GM23338 (cell line): ENCODE data around the gene TBCC. TPM values are rescaled to one million over a fixed set of nuclear protein-coding genes. Genes with fewer than 3 reads are reported as not detected.

Source experiments
- ATAC-seq: fragments of 200-7000 bp; cut with Tn5 transposase; 3 replicates; pipeline ENCODE4 v1.9.1; 2020
- DNase-seq: peaks from one replicate; pipeline ENCODE4 v3.0.0-alpha.2; 2015; ENCODE audit warnings: low spot score
- H2AFZ ChIP-seq: fragments of 200-600 bp; sonication (generic); 2 replicates; pipeline ENCODE4 v1.8.0; 2016; ENCODE audit warnings: antibody characterized with exemption, mild to moderate bottlenecking, moderate library complexity
- H3F3A ChIP-seq: fragments of 200-600 bp; sonication (generic); replicated peaks from 2 replicates; pipeline ENCODE4 v1.8.0; 2017; ENCODE audit warnings: antibody characterized with exemption, mixed run types, low read depth
- H3K27ac ChIP-seq: fragments of 200-600 bp; sonication (generic); 2 replicates; pipeline ENCODE4 v1.6.1; 2016; ENCODE audit warnings: low read depth
- H3K27me3 ChIP-seq: fragments of 200-600 bp; sonication (generic); 2 replicates; pipeline ENCODE4 v1.8.0; 2016; ENCODE audit warnings: mild to moderate bottlenecking, mixed run types, moderate library complexity; ENCODE audit not compliant: insufficient read depth
- H3K36me3 ChIP-seq: fragments of 200-600 bp; sonication (generic); 2 replicates; pipeline ENCODE4 v1.8.0; 2016; ENCODE audit warnings: mild to moderate bottlenecking; ENCODE audit not compliant: insufficient read depth
- H3K4me1 ChIP-seq: fragments of 200-600 bp; sonication (generic); 2 replicates; pipeline ENCODE4 v1.8.0; 2016; ENCODE audit warnings: mild to moderate bottlenecking, moderate library complexity; ENCODE audit not compliant: insufficient read depth
- H3K4me2 ChIP-seq: fragments of 200-600 bp; sonication (generic); 2 replicates; pipeline ENCODE4 v1.7.1; 2017; ENCODE audit warnings: mixed run types
- H3K4me3 ChIP-seq: fragments of 200-600 bp; sonication (generic); 2 replicates; pipeline ENCODE4 v1.6.1; 2016; ENCODE audit warnings: mixed run types
- H3K79me2 ChIP-seq: fragments of 200-600 bp; sonication (generic); replicated peaks from 2 replicates; pipeline ENCODE4 v1.8.0; 2017; ENCODE audit warnings: mild to moderate bottlenecking; ENCODE audit not compliant: insufficient read depth
- H3K9me2 ChIP-seq: fragments of 200-600 bp; sonication (generic); 2 replicates; pipeline ENCODE4 v1.8.0; 2017; ENCODE audit not compliant: insufficient read depth
- H4K20me1 ChIP-seq: fragments of 200-600 bp; sonication (generic); replicated peaks from 2 replicates; pipeline ENCODE4 v1.8.0; 2017; ENCODE audit warnings: mild to moderate bottlenecking; ENCODE audit not compliant: insufficient read depth
- H3K27ac Mint-ChIP-seq: 2 replicates; pipeline ENCODE4 v1.8.0; 2020; ENCODE audit warnings: inconsistent platforms, mild to moderate bottlenecking, moderate library complexity, mixed read lengths
- H3K27me3 Mint-ChIP-seq: 3 replicates; pipeline ENCODE4 v1.8.0; 2022; ENCODE audit warnings: low read depth, mild to moderate bottlenecking, moderate library complexity, mixed read lengths, inconsistent platforms; ENCODE audit not compliant: insufficient read depth, poor library complexity
- H3K36me3 Mint-ChIP-seq: 3 replicates; pipeline ENCODE4 v1.8.0; 2021; ENCODE audit warnings: low read depth, mild to moderate bottlenecking, inconsistent platforms, moderate library complexity, mixed read lengths
- H3K4me1 Mint-ChIP-seq: 3 replicates; pipeline ENCODE4 v1.8.0; 2020; ENCODE audit warnings: mild to moderate bottlenecking, inconsistent platforms, mixed read lengths
- H3K4me3 Mint-ChIP-seq: 3 replicates; pipeline ENCODE4 v1.8.0; 2021; ENCODE audit warnings: moderate library complexity, mild to moderate bottlenecking, inconsistent platforms, mixed read lengths
- H3K9me3 Mint-ChIP-seq: 3 replicates; pipeline ENCODE4 v1.8.0; 2020; ENCODE audit warnings: moderate library complexity, mild to moderate bottlenecking, inconsistent platforms, mixed read lengths
- CREB1 ChIP-seq: fragments of 250-450 bp; sonication (Bioruptor Pico); IDR thresholded peaks from 2 replicates; pipeline ENCODE4 v1.5.0; 2020; ENCODE audit warnings: low read depth, mild to moderate bottlenecking, moderate library complexity
- ETS1 ChIP-seq: IDR thresholded peaks from 2 replicates; pipeline ENCODE4 v1.6.1; 2016; ENCODE audit warnings: antibody characterized with exemption
- EZH2 ChIP-seq: fragments of 200-600 bp; sonication (generic); IDR thresholded peaks from one replicate; pipeline ENCODE4 v1.8.0; 2017; ENCODE audit warnings: antibody characterized with exemption, mild to moderate bottlenecking, low read depth; ENCODE audit not compliant: unreplicated experiment
- EZH2phosphoT487 ChIP-seq: fragments of 200-600 bp; sonication (generic); IDR thresholded peaks from one replicate; pipeline ENCODE4 v1.8.1; 2018; ENCODE audit warnings: antibody characterized with exemption; ENCODE audit not compliant: unreplicated experiment
- JUNB ChIP-seq: IDR thresholded peaks from one replicate; pipeline ENCODE4 v1.6.1; 2016; ENCODE audit warnings: antibody characterized with exemption; ENCODE audit not compliant: unreplicated experiment
- NANOG ChIP-seq: IDR thresholded peaks from 2 replicates; pipeline ENCODE4 v1.6.1; 2016; ENCODE audit warnings: antibody characterized with exemption, borderline replicate concordance
- POLR2AphosphoS5 ChIP-seq: IDR thresholded peaks from 2 replicates; pipeline ENCODE4 v1.6.1; 2016; ENCODE audit warnings: antibody characterized with exemption, low read depth
- REST ChIP-seq: IDR thresholded peaks from one replicate; pipeline ENCODE4 v1.6.1; 2018; ENCODE audit warnings: antibody characterized with exemption; ENCODE audit not compliant: unreplicated experiment
- ZNF114 ChIP-seq: fragments of 250-450 bp; sonication (Bioruptor Pico); IDR thresholded peaks from 2 replicates; pipeline ENCODE4 v1.5.0; 2020; ENCODE audit warnings: mild to moderate bottlenecking, moderate library complexity
- ZNF331 ChIP-seq: fragments of 250-450 bp; sonication (Bioruptor Pico); IDR thresholded peaks from 2 replicates; pipeline ENCODE4 v1.5.0; 2020; ENCODE audit warnings: low read depth, mild to moderate bottlenecking, moderate library complexity
- ZNF462 ChIP-seq: fragments of 250-450 bp; sonication (Bioruptor Pico); IDR thresholded peaks from 2 replicates; pipeline ENCODE4 v1.5.0; 2020; ENCODE audit warnings: mild to moderate bottlenecking, moderate library complexity
- polyA plus RNA-seq: library from polyadenylated mRNA; unstranded; fragments of >200 nt; fragmentation: Nextera tagmentation; extraction: Ambion mirVana; gene quantifications from 2 replicates; pipeline ENCODE4 v1.2.1, GENCODE V29; 2016
- total RNA-seq: library from RNA; depleted of rRNA; stranded (reverse); fragments of >200 nt; shearing (Covaris generic); gene quantifications from 2 replicates; pipeline ENCODE4 v1.2.3, GENCODE V29; 2014

Gene TBCC
- total and polyA plus RNA-seq, 2 experiments from 2014 or later, result 45.0 to 48.3 TPM

GRCh38 chr6:42724825-42725224 is 21.1 kb downstream of the TBCC start (continued):
- no peak for TF ChIP-seq REST
- no peak for TF ChIP-seq ZNF114 (CRISPR knock-in tag)
- TF ChIP-seq NANOG, result no peak

- no peaks in the 10 kb centered on the region for H3K4me1 ChIP-seq
- no peaks in the 10 kb centered on the region; the same call in 1 of the 2 replicates for H3F3A ChIP-seq
- Mint-ChIP-seq H3K36me3 (no peaks in the 10 kb centered on the region), H3K27me3 (peaks cover 9% of the 10 kb centered on the region), H3K4me3 (no peak within 1 kb of the TSS), H3K27ac (no peak within 1 kb of the TSS), H3K9me3 (no peaks in the 10 kb centered on the region), H3K4me1 (peaks cover 4% of the 10 kb centered on the region)
- no peak for DNase-seq
- H3K27me3 ChIP-seq, result no peaks in the 10 kb centered on the region
- H3K4me3 ChIP-seq, result no peak within 1 kb of the TSS
- H3K79me2 ChIP-seq, result no peaks in the 10 kb centered on the region
- no peak for ATAC-seq
- H3K9me2 ChIP-seq, result no peaks in the 10 kb centered on the region
- H4K20me1 ChIP-seq, result no peaks in the 10 kb centered on the region
- H3K27ac ChIP-seq, result no peak within 1 kb of the TSS
- no peak within 1 kb of the TSS for H2AFZ ChIP-seq
- H3K4me2 ChIP-seq, result no peak within 1 kb of the TSS
- no peaks in the 10 kb centered on the region for H3K36me3 ChIP-seq
- TF ChIP-seq REST (no peak), JUNB (no peak), ZNF114 (CRISPR knock-in tag) (no peak), NANOG (no peak), ZNF462 (CRISPR knock-in tag) (no peak), EZH2phosphoT487 (no peak), EZH2 (no peak), POLR2AphosphoS5 (no peak), ZNF331 (no peak), CREB1 (CRISPR knock-in tag) (no peak), ETS1 (no peak)
Observed at GRCh38 chr6:42722497-42722896, 23.4 kb downstream of the TBCC start, which contains the start of gene PRPH2. Gene PRPH2 (minus strand): TSS chr6:42722597. CDS start chr6:42722334, 263 bp downstream.
